ENCODE measurements around the gene OPN1MW3.
"Not testable (repeated sequence)": the region's sequence is repeated elsewhere in the genome, so short reads cannot be mapped to it uniquely, and the experiment has no call there.

The OPN1MW3 gene

DNA sequence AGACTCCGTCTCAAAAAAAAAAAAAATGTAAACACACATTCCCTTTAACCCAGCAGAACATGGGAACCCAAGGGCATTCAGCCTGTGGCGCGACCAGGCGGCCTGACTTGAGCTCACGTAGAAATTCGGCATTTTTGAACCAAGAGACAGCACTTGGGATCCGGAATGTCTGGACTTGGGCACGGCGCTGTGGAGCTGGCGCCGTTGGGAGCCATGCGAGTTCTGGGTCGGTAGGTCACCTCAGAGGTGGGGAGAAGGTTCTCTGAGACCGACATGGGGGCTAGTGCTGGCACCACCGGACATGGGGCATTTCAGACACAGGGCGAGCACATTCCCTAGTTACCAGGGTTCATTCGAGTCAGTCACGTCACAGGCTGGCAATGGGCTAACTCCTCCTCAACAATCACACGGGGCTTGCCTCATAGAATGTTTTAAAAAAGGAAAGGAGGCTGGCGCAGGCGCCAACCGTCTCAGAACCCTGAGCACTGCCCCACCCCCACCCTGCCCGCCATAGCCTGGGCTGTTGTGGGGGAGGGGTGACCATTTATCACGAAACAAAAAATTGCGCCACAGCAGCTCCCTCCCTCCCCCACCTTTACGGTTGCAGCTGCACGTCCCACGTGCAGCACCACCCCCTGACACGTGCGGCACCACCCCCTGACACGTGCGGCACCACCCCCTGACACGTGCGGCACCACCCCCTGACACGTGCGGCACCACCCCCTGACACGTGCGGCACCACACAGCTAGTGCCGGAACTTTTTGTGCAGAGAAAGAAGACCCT, 37.6 kb downstream of the OPN1MW3 start, which contains the start of gene TEX28:
Gene TEX28 (minus strand): TSS at position 334 of the 784 bp plus-strand sequence. CDS start 3,007 bp downstream, outside the sequence.
- TF ChIP-seq, protein P1, sequence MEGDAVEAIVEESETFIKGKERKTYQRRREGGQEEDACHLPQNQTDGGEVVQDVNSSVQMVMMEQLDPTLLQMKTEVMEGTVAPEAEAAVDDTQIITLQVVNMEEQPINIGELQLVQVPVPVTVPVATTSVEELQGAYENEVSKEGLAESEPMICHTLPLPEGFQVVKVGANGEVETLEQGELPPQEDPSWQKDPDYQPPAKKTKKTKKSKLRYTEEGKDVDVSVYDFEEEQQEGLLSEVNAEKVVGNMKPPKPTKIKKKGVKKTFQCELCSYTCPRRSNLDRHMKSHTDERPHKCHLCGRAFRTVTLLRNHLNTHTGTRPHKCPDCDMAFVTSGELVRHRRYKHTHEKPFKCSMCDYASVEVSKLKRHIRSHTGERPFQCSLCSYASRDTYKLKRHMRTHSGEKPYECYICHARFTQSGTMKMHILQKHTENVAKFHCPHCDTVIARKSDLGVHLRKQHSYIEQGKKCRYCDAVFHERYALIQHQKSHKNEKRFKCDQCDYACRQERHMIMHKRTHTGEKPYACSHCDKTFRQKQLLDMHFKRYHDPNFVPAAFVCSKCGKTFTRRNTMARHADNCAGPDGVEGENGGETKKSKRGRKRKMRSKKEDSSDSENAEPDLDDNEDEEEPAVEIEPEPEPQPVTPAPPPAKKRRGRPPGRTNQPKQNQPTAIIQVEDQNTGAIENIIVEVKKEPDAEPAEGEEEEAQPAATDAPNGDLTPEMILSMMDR (IDR thresholded peaks at IDR 0.05; ENCODE audit: low read length, missing control alignments) = no peak
- DNase-seq (ENCODE audit: low read depth) = no peak
- no peak within 1 kb of the TSS for H3K4me3 ChIP-seq (replicated peaks; ENCODE audit: low read depth, low read length)

DNA sequence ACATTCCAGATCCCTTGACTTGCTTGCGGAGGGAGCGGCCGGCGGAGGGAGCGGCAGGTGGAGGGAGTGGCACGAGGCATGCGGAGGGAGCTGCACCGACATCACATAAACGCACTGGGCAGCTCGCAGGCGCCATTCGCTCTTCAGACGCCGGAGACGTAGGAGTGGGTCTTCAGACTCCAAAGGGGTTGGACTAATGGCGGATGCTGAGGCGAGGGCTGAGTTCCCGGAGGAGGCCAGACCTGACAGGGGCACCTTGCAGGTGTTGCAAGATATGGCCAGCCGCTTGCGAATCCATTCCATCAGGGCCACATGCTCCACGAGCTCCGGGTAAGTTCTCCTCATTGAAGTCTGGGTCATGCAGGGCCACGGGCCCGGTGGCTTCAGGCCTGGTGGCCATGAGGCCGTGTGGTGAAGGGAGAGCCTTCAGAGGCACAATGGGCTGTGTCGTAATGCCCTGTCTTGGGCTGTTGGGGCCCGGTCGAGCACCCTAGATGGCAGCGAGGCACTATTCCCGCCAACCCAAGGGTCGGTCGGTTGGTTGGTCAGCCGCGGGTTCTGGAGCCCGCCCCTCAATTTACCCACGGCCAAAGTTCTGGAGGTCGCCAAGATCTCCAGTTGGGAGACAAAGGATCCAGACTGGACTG, 38.4 kb downstream of the OPN1MW3 start, which contains the start of gene TKTL1:
Gene TKTL1 (plus strand): TSS at position 132 of the 647 bp plus-strand sequence. CDS start 65 bp downstream, at position 197.
- TF ChIP-seq, protein P1 (IDR thresholded peaks at IDR 0.05; ENCODE audit: low read length, missing control alignments) = no peak
- no peak within 1 kb of the TSS for H3K4me3 ChIP-seq (replicated peaks; ENCODE audit: low read depth, low read length)
- no peak for DNase-seq (ENCODE audit: low read depth)

DNA sequence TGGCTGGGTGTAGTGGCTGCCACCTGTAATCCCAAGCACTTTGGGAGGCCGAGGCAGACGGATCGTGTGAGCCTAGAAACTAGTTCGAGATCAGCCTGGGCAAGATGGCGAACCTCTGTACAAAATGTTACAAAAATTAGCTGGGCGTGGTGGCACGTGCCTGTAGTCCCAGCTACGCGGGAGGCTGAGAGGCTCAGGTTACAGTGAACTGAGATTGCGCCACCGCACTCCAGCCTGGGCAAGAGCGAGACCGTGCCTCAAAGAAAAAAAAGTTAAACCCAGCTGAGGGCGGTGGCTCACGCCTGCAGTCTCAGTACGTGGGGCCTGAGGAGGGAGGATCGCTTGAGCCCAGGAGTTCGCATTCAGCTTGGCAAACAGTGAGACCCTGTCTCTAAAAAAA, 39.3 kb downstream of the OPN1MW3 start:
- no peak for DNase-seq (ENCODE audit: low read depth)
- H3K4me3 ChIP-seq (replicated peaks; ENCODE audit: low read depth, low read length) = no peak overlapping the region
- TF ChIP-seq, protein P1 (IDR thresholded peaks at IDR 0.05; ENCODE audit: low read length, missing control alignments) = no peak

DNA sequence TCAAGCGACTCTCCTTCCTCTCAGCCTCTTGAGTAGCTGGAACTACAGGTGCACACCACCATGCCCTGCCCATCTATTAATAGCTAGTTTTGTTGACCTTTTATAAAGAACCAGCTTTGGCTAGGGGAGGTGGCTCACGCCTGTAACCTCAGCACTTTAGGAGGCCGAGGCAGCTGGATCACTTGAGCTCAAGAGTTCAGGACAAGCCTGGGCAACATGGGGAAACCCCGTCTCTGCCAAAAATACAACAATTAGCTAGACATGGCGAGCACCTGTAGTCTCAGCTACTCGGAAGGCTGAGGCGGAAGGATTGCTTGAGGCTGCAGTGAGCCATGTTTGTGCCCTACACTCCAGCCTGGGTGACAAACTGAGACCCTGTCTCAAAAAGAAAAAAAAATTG, 40.9 kb downstream of the OPN1MW3 start:
- H3K4me3 ChIP-seq (replicated peaks; ENCODE audit: low read depth, low read length) = no peak overlapping the region
- DNase-seq (ENCODE audit: low read depth) = no peak
- TF ChIP-seq, protein P1 (IDR thresholded peaks at IDR 0.05; ENCODE audit: low read length, missing control alignments) = no peak

DNA sequence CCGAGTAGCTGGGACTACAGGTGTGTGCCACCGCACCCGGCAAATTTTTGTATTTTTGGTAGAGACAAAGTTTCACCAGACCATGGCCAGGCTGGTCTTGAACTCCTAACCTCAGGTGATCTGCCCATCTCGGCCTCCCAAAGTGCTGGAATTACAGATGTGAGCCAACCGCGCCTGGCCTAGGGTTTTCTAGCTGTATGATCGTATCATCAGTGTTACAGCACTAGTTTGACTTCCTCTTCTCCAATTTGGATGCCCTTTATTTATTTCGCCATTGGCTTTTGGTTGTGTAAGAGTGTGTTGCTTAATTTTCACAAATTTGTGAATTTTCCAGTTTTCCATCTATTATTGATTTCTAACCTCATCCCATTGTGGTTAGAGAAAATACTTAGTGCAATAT, 43.4 kb downstream of the OPN1MW3 start:
- TF ChIP-seq, protein P1 (IDR thresholded peaks at IDR 0.05; ENCODE audit: low read length, missing control alignments) = no peak
- no peak overlapping the region for H3K4me3 ChIP-seq (replicated peaks; ENCODE audit: low read depth, low read length)
- DNase-seq (ENCODE audit: low read depth) = no peak

DNA sequence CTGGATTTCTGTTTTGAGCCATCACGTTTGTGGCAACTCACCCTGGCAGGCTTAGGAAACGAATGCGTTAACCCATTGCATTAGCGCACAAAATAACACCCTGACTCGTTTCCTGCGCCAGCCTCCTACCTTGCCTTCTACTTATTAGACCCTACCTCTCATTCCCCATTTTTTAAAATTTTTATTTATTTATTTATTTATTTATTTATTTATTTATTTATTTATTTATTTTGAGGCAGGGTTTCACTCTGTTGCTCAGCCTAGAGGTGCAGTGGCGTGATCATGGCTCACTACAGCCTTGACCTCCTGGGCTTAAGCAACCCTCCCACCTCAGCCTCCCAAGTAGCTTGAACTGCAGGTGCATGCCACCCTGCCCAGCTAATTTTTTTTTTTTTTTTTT, 45.6 kb downstream of the OPN1MW3 start:
- not testable (repeated sequence) for H3K4me3 ChIP-seq (replicated peaks; ENCODE audit: low read depth, low read length); DNase-seq (ENCODE audit: low read depth)

DNA sequence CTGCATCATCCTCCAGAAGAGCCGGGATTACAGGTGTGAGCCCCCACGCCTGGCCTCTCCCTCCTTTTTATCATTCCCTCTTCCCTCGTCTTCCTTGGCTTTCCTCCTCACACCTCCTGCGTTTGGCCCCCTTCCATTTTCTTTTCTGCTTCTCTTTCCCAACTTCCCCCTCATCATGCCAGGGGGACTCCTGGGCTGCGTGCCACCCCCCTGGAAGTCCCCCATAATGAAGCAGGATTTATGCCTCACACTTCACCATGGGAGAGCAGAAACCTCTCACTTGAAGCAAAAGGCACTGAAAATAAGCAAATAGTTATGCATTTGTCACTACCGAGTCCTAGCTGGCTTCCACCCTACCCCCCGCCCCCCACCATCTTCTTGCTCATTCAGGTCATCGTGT, 46.1 kb downstream of the OPN1MW3 start:
- TF ChIP-seq, protein P1 (IDR thresholded peaks at IDR 0.05; ENCODE audit: low read length, missing control alignments) = no peak
- DNase-seq (ENCODE audit: low read depth) = no peak
- H3K4me3 ChIP-seq (replicated peaks; ENCODE audit: low read depth, low read length) = no peak overlapping the region
